Smooth muscle cell (in vitro differentiated cells): Measurements from ENCODE around the gene UGDH. TPM values are rescaled to one million over a fixed set of nuclear protein-coding genes. Genes with fewer than 3 reads are reported as not detected.

Experiments used
- DNase-seq: peaks from one replicate; lab custom pipeline; 2025; ENCODE audit not compliant: unreplicated experiment; lab: John Stamatoyannopoulos, UW
- H2AFZ ChIP-seq: fragments of 200-600 bp; sonication (generic); 2 replicates; pipeline ENCODE4 v1.6.0; 2016; ENCODE audit warnings: antibody characterized with exemption, low read depth, mild to moderate bottlenecking
- H3F3A ChIP-seq: fragments of 200-600 bp; sonication (generic); 2 replicates; pipeline ENCODE4 v1.6.0; 2017; ENCODE audit warnings: antibody characterized with exemption, low read depth
- H3K27ac ChIP-seq: fragments of 200-600 bp; sonication (generic); 2 replicates; pipeline ENCODE4 v1.5.1; 2016; ENCODE audit warnings: low read depth, mild to moderate bottlenecking
- H3K27me3 ChIP-seq: fragments of 200-600 bp; sonication (generic); 2 replicates; pipeline ENCODE4 v1.6.1; 2016; ENCODE audit warnings: low read depth, mild to moderate bottlenecking
- H3K36me3 ChIP-seq: fragments of 200-600 bp; sonication (generic); 2 replicates; pipeline ENCODE4 v1.5.1; 2016; ENCODE audit warnings: low read depth
- H3K4me1 ChIP-seq: fragments of 200-600 bp; sonication (generic); 2 replicates; pipeline ENCODE4 v1.5.1; 2016; ENCODE audit warnings: low read depth
- H3K4me2 ChIP-seq: fragments of 200-600 bp; sonication (generic); 2 replicates; pipeline ENCODE4 v1.6.0; 2016; ENCODE audit warnings: mild to moderate bottlenecking
- H3K4me3 ChIP-seq: fragments of 200-600 bp; sonication (generic); 2 replicates; pipeline ENCODE4 v1.5.1; 2016; ENCODE audit warnings: mild to moderate bottlenecking
- H3K79me2 ChIP-seq: fragments of 200-600 bp; sonication (generic); 2 replicates; pipeline ENCODE4 v1.6.0; 2016; ENCODE audit warnings: low read depth, mild to moderate bottlenecking
- H3K9ac ChIP-seq: fragments of 200-600 bp; sonication (generic); 2 replicates; pipeline ENCODE4 v1.6.0; 2016; ENCODE audit warnings: low read depth
- H3K9me3 ChIP-seq: fragments of 200-600 bp; sonication (generic); replicated peaks from 2 replicates; pipeline ENCODE4 v1.5.1; 2016; ENCODE audit warnings: low read depth
- H4K20me1 ChIP-seq: fragments of 200-600 bp; sonication (generic); 2 replicates; pipeline ENCODE4 v1.6.0; 2016; ENCODE audit warnings: low read depth
- WGBS: methylation state at CpG from one replicate; pipeline ENCODE4 v1.1.7; 2016; ENCODE audit warnings: low lambda C conversion rate; 5-methylcytosine and 5-hydroxymethylcytosine counted together
- polyA plus RNA-seq: library from polyadenylated mRNA; unstranded; fragments of >200 nt; fragmentation: Nextera tagmentation; extraction: Ambion mirVana; gene quantifications from 2 replicates; pipeline ENCODE4 v1.2.1, GENCODE V29; 2016
- total RNA-seq: library from RNA; depleted of rRNA; stranded (reverse); fragments of >200 nt; gene quantifications from 2 replicates; pipeline ENCODE4 v1.2.3, GENCODE V29; 2014
- TF ChIP-seq, protein P1 (sequence below): fragments of 200-600 bp; sonication (generic); IDR thresholded peaks from 2 replicates; pipeline ENCODE4 v1.5.1; 2017; ENCODE audit warnings: borderline replicate concordance, mild to moderate bottlenecking, antibody characterized with exemption; ENCODE audit not compliant: insufficient read depth, poor library complexity, severe bottlenecking

UGDH gene
- total and polyA plus RNA-seq, 2 experiments from 2014 or later, result 98.0 to 128 TPM

DNA sequence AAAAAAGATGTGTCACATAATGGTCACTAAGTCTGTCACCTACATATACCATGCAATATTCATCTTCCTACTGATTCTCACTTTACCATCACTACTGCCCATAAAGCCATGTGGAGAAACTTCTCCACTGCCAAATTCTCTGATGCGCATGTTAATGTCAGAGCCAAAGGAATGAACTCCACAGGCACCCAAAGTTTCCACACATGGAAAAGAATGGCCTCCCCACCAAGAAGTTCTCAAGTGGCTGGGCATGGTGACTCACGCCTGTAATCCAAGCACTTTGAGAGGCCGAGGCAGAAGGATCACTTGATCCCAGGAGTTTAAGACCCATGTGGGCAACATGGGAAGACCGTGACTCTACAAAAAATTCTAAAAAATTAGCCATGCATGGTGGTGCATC is 43.8 kb upstream of the UGDH start:
- Histone ChIP-seq H3K27ac (no peak overlapping the region), H3K9ac (no peak overlapping the region), H4K20me1 (no peaks in the 10 kb centered on the region), H3K36me3 (no peaks in the 10 kb centered on the region), H3F3A (peaks cover 5% of the 10 kb centered on the region), H3K27me3 (no peaks in the 10 kb centered on the region), H3K4me3 (no peak overlapping the region), H2AFZ (no peak overlapping the region), H3K4me1 (no peaks in the 10 kb centered on the region), H3K79me2 (no peaks in the 10 kb centered on the region), H3K9me3 (no peaks in the 10 kb centered on the region), H3K4me2 (no peak overlapping the region)
- 73% methylated on average over 4 of the region's 4 CpGs for WGBS
- TF ChIP-seq, protein P1, sequence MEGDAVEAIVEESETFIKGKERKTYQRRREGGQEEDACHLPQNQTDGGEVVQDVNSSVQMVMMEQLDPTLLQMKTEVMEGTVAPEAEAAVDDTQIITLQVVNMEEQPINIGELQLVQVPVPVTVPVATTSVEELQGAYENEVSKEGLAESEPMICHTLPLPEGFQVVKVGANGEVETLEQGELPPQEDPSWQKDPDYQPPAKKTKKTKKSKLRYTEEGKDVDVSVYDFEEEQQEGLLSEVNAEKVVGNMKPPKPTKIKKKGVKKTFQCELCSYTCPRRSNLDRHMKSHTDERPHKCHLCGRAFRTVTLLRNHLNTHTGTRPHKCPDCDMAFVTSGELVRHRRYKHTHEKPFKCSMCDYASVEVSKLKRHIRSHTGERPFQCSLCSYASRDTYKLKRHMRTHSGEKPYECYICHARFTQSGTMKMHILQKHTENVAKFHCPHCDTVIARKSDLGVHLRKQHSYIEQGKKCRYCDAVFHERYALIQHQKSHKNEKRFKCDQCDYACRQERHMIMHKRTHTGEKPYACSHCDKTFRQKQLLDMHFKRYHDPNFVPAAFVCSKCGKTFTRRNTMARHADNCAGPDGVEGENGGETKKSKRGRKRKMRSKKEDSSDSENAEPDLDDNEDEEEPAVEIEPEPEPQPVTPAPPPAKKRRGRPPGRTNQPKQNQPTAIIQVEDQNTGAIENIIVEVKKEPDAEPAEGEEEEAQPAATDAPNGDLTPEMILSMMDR, result no peak
- DNase-seq, result no peak

GRCh38 chr4:39569209-39569608 is 42.0 kb upstream of the UGDH start:
- no peak overlapping the region for H3K9ac ChIP-seq
- TF ChIP-seq, protein P1, result no peak
- no peaks in the 10 kb centered on the region for H3K79me2 ChIP-seq
- no peaks in the 10 kb centered on the region for H3K27me3 ChIP-seq
- 88% methylated on average over 4 of the region's 4 CpGs for WGBS
- no peaks in the 10 kb centered on the region for H3K4me1 ChIP-seq
- H3K9me3 ChIP-seq, result no peaks in the 10 kb centered on the region
- H3F3A ChIP-seq, result peaks cover 13% of the 10 kb centered on the region
- no peak for DNase-seq
- no peaks in the 10 kb centered on the region for H3K36me3 ChIP-seq
- H2AFZ ChIP-seq, result no peak overlapping the region
- H3K4me3 ChIP-seq, result no peak overlapping the region
- H3K27ac ChIP-seq, result peak overlapping the region; percentile 57
- H3K4me2 ChIP-seq, result no peak overlapping the region
- no peaks in the 10 kb centered on the region for H4K20me1 ChIP-seq

DNA sequence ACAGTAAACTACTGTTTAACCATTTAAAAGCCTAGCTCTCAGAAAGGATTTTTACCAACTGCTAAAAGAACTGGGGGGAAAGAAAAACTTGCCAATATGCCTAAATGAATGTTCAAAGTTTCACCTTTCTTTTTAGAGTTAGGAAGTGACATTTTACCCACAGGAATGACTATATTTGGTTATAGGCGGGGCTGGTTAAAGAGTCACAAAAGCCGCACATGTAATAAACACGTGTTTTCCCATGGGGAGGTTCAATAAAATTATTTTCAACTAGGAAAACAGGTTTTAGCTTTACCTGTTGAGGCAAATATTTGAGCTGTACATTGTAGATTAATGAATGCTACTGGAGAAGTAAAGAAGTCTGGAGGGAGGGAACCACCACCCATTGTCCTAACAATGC is 41.6 kb upstream of the UGDH start:
- Histone ChIP-seq H2AFZ (no peak overlapping the region), H3K9me3 (no peaks in the 10 kb centered on the region), H3K36me3 (no peaks in the 10 kb centered on the region), H3K4me1 (no peaks in the 10 kb centered on the region), H3F3A (peaks cover 13% of the 10 kb centered on the region), H4K20me1 (no peaks in the 10 kb centered on the region), H3K4me2 (no peak overlapping the region), H3K9ac (no peak overlapping the region), H3K79me2 (no peaks in the 10 kb centered on the region), H3K4me3 (no peak overlapping the region), H3K27me3 (no peaks in the 10 kb centered on the region), H3K27ac (peak overlapping the region; percentile 57)
- TF ChIP-seq, protein P1, result no peak
- DNase-seq, result no peak
- 90% methylated on average over 3 of the region's 3 CpGs for WGBS

DNA sequence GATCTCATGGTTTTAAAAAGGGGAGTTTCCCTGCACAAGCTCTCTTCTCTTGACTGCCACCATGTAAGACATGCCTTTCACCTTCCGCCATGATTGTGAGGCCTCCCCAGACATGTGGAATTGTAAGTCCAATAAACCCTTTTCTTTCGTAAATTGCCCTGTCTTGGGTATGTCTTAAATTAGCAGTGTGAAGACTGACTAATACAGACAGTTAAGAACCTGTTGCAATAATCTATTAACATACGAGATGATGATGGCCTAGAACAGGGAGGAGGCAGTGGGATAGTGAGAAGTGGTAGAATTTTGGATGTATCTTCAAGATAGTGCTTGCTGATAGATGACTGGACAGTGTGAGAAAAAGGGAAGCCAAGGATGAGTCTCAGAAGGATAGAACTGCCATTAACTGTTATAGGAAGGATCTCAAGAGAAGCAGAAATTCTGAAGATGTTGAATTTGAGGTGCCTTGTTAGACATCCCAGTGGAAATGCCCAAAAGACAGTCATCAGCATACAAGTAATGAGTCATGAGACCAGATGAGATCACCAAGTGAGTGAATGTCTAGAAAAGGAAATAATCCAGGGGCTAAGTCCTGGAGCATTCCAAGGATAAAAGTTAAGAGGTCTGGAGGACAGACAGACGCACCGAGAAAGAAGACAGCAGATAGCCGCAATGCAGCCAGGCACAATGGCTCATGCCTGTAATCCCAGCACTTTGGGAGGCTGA is 38.8 kb upstream of the UGDH start:
- H3F3A ChIP-seq, result peaks cover 13% of the 10 kb centered on the region
- no peak overlapping the region for H3K4me3 ChIP-seq
- DNase-seq, result no peak
- no peaks in the 10 kb centered on the region for H3K9me3 ChIP-seq
- WGBS, result 42% methylated on average over 6 of the region's 6 CpGs
- peak overlapping the region; percentile 85 for H3K9ac ChIP-seq
- no peaks in the 10 kb centered on the region for H3K27me3 ChIP-seq
- no peak overlapping the region for H2AFZ ChIP-seq
- no peak overlapping the region for H3K4me2 ChIP-seq
- TF ChIP-seq, protein P1, result no peak
- H3K36me3 ChIP-seq, result no peaks in the 10 kb centered on the region
- H4K20me1 ChIP-seq, result no peaks in the 10 kb centered on the region
- no peaks in the 10 kb centered on the region for H3K79me2 ChIP-seq
- peak overlapping the region; percentile 97 for H3K27ac ChIP-seq
- H3K4me1 ChIP-seq, result no peaks in the 10 kb centered on the region
